ENCODE measurements around the gene NHLRC4. TPM values are rescaled to one million over a fixed set of nuclear protein-coding genes. Genes with fewer than 3 reads are reported as not detected.
A peak's percentile ranks its signal among the peaks of the same experiment; 100 is the strongest.

Gene NHLRC4
- total and polyA plus RNA-seq, 9 of the 15 experiments (the other 6 are each of a cell fraction or from before 2014, with no cell fraction given) = 0.24 to 3.7 (median 1.3) TPM; not detected in 2

DNA sequence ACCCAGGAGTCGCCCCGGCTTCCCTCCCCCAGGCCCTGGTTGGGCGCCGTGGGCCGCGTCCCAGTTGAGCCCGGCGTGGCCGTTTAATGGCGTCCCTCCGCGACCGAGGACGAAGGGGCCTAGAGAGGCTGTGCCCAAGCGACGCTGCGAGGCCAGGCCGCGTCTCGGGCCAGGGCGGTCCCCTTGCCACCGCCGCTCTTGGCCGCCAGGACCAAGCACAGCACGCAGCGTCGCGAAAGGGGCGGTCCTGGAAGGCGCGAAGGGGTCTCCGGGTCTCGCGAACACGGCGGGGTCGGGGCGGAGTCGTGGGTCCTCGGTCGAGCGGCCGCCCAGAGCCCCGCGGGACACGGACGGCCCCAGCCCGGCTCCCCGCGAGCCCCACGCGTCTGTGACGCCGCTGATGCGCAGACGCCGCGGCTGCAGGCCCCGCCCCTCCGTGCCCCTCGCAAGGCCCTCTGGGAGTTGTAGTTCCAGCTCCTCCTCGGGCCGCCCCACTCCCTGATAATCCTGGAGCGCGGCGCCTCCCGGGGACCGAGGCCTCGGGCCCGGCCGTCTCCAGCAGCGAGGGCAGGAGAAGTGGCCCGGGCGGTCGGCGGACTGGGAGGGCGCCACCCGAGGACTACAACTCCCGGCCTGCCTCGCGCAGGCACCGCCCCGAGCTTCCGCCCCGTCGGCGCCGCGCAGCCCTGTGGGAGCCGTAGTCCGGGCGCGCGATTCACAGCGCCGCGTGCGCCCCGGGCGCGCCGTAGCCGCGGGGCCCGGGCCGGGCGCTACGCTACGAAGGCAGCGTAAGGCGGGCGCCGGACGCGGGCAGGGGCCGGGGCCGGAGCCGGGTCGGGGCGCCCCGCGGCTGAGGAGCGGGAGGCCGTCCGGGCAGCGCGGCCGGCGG is 39.5 kb upstream of the NHLRC4 start, which contains the start of gene CAPN15 (continued):
- TF ChIP-seq MLLT1 (IDR thresholded peaks at IDR 0.05) (no peak), ZBTB40 (IDR thresholded peaks at IDR 0.05) (peak; percentile 91), ZBTB40 (CRISPR knock-in tag; IDR thresholded peaks at IDR 0.05) (no peak), FOXP1 (CRISPR knock-in tag; IDR thresholded peaks at IDR 0.05) (peak; percentile 60; the same call in 1 of the 2 replicates), ZNF639 (CRISPR knock-in tag; conservative IDR thresholded peaks at IDR 0.05 in 1 of 2, IDR thresholded peaks at IDR 0.05 in 1 of 2) (peak in 1 of 2 experiments; percentile 92; a peak in 2 of 4 replicates), ZBTB17 (CRISPR knock-in tag; IDR thresholded peaks at IDR 0.05) (peak; percentile 85), CTBP1 (IDR thresholded peaks at IDR 0.05; ENCODE audit: borderline replicate concordance) (peak; percentile 67), HCFC1 (IDR thresholded peaks at IDR 0.05; ENCODE audit: low read depth, low read length) (peak; percentile 96), FIP1L1 (IDR thresholded peaks at IDR 0.05; ENCODE audit: low read depth, low read length, poor library complexity, severe bottlenecking) (peak; percentile 91), ZNF140 (CRISPR knock-in tag; IDR thresholded peaks at IDR 0.05) (no peak), POLR2G (IDR thresholded peaks at IDR 0.05; ENCODE audit: low read depth, low read length) (peak; percentile 85)
- TF ChIP-seq, protein P1, sequence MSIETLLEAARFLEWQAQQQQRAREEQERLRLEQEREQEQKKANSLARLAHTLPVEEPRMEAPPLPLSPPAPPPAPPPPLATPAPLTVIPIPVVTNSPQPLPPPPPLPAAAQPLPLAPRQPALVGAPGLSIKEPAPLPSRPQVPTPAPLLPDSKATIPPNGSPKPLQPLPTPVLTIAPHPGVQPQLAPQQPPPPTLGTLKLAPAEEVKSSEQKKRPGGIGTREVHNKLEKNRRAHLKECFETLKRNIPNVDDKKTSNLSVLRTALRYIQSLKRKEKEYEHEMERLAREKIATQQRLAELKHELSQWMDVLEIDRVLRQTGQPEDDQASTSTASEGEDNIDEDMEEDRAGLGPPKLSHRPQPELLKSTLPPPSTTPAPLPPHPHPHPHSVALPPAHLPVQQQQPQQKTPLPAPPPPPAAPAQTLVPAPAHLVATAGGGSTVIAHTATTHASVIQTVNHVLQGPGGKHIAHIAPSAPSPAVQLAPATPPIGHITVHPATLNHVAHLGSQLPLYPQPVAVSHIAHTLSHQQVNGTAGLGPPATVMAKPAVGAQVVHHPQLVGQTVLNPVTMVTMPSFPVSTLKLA (conservative IDR thresholded peaks at IDR 0.05) = peak; percentile 66 to 85
